ENCODE results near the gene DSCAM. TPM values are rescaled to one million over a fixed set of nuclear protein-coding genes. Genes with fewer than 3 reads are reported as not detected.

DSCAM gene
- total RNA-seq, 2 experiments from 2014 or later, result not detected

GRCh38 chr21:40685141-40685540 is 161.8 kb downstream of the DSCAM start:
- Histone ChIP-seq H3K27me3 (ENCODE audit: control insufficient read depth in 1 of 2, insufficient read depth in 2 of 2, low read length in 2 of 2) (no peaks in the 10 kb centered on the region), H3K4me1 (ENCODE audit: insufficient read depth, low read length) (no peaks in the 10 kb centered on the region), H3K27ac (ENCODE audit: low read depth in 1 of 2, low read length in 2 of 2) (no peak overlapping the region), H3K9me3 (ENCODE audit: control insufficient read depth in 1 of 2, insufficient read depth in 1 of 2, low read length in 2 of 2) (peaks cover 0 to 21% of the 10 kb centered on the region in 2 experiments), H3K4me3 (ENCODE audit: low read length) (no peak overlapping the region), H3K36me3 (ENCODE audit: insufficient read depth, low read length) (no peaks in the 10 kb centered on the region)
- Mint-ChIP-seq H3K4me3 (no peak overlapping the region), H3K36me3 (ENCODE audit: low read depth) (no peaks in the 10 kb centered on the region), H3K27me3 (peaks cover 8% of the 10 kb centered on the region), H3K9me3 (no peaks in the 10 kb centered on the region), H3K27ac (no peak overlapping the region), H3K4me1 (ENCODE audit: low read depth) (no peaks in the 10 kb centered on the region)
- POLR2A ChIA-PET, result no interaction called here
- no peak for TF ChIP-seq CTCF (IDR thresholded peaks at IDR 0.05)
- CTCF ChIA-PET, result no interaction called here
- no peak for DNase-seq
- intact Hi-C loops (cut with DNase I, micrococcal nuclease), result no loop called here
- no peak for ATAC-seq (ENCODE audit: poor library complexity)

DNA sequence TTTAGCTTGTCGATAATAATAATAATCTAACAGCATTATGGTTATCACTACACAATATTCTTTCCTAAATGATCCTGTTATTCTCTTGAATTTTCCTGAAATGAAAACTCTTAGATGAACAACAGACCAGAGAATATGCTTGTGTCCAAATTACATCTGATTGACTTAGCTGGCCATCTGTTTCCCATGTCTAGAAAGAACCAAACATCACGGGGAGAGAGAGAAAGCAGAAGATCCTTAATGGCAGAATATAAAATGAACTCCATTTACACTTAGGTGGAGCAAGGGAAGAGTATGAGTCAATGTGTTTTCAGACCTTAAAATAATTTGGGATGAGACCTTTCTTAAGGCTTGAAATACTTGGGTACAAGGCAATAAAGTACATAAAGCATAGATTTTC is 162.2 kb downstream of the DSCAM start:
- ChIA-PET CTCF (no interaction called here), POLR2A (no interaction called here)
- peaks cover 8% of the 10 kb centered on the region for H3K27me3 Mint-ChIP-seq
- H3K36me3 Mint-ChIP-seq (ENCODE audit: low read depth), result no peaks in the 10 kb centered on the region
- Histone ChIP-seq H3K36me3 (ENCODE audit: insufficient read depth, low read length) (no peaks in the 10 kb centered on the region), H3K4me1 (ENCODE audit: insufficient read depth, low read length) (no peaks in the 10 kb centered on the region), H3K9me3 (ENCODE audit: control insufficient read depth in 1 of 2, insufficient read depth in 1 of 2, low read length in 2 of 2) (peaks cover 0 to 18% of the 10 kb centered on the region in 2 experiments), H3K27ac (ENCODE audit: low read depth in 1 of 2, low read length in 2 of 2) (no peak overlapping the region), H3K27me3 (ENCODE audit: control insufficient read depth in 1 of 2, insufficient read depth in 2 of 2, low read length in 2 of 2) (no peaks in the 10 kb centered on the region), H3K4me3 (ENCODE audit: low read length) (no peak overlapping the region)
- no peak overlapping the region for H3K4me3 Mint-ChIP-seq
- no peaks in the 10 kb centered on the region for H3K9me3 Mint-ChIP-seq
- no peak overlapping the region for H3K27ac Mint-ChIP-seq
- H3K4me1 Mint-ChIP-seq (ENCODE audit: low read depth), result no peaks in the 10 kb centered on the region
- intact Hi-C loops (cut with DNase I, micrococcal nuclease), result no loop called here
- TF ChIP-seq CTCF (IDR thresholded peaks at IDR 0.05), result no peak
- DNase-seq (no peak), ATAC-seq (ENCODE audit: poor library complexity) (no peak)

GRCh38 chr21:40683349-40683748 is 163.6 kb downstream of the DSCAM start:
- POLR2A ChIA-PET, result no interaction called here

More at GRCh38 chr21:40683349-40683748, 163.6 kb downstream of the DSCAM start:
- Histone ChIP-seq H3K9me3 (ENCODE audit: control insufficient read depth in 1 of 2, insufficient read depth in 1 of 2, low read length in 2 of 2) (peaks cover 0 to 16% of the 10 kb centered on the region in 2 experiments), H3K27me3 (ENCODE audit: control insufficient read depth in 1 of 2, insufficient read depth in 2 of 2, low read length in 2 of 2) (no peaks in the 10 kb centered on the region), H3K4me3 (ENCODE audit: low read length) (no peak overlapping the region), H3K36me3 (ENCODE audit: insufficient read depth, low read length) (no peaks in the 10 kb centered on the region), H3K27ac (ENCODE audit: low read depth in 1 of 2, low read length in 2 of 2) (no peak overlapping the region), H3K4me1 (ENCODE audit: insufficient read depth, low read length) (no peaks in the 10 kb centered on the region)
- Mint-ChIP-seq H3K4me1 (ENCODE audit: low read depth) (no peaks in the 10 kb centered on the region), H3K27ac (no peak overlapping the region), H3K9me3 (no peaks in the 10 kb centered on the region), H3K27me3 (peaks cover 8% of the 10 kb centered on the region), H3K36me3 (ENCODE audit: low read depth) (no peaks in the 10 kb centered on the region), H3K4me3 (no peak overlapping the region)
- no peak for TF ChIP-seq CTCF (IDR thresholded peaks at IDR 0.05)
- DNase-seq (no peak), ATAC-seq (ENCODE audit: poor library complexity) (no peak)
- CTCF ChIA-PET, result no interaction called here
- intact Hi-C loops (cut with DNase I, micrococcal nuclease), result no loop called here
